Measurements from ENCODE around the gene DCTN1. TPM values are rescaled to one million over a fixed set of nuclear protein-coding genes. Genes with fewer than 3 reads are reported as not detected.
"Not testable (repeated sequence)": the region's sequence is repeated elsewhere in the genome, so short reads cannot be mapped to it uniquely, and the experiment has no call there.

Gene DCTN1
- total RNA-seq, 4 donors from 2014 or later = 85.3 to 191 (median 121) TPM

DNA sequence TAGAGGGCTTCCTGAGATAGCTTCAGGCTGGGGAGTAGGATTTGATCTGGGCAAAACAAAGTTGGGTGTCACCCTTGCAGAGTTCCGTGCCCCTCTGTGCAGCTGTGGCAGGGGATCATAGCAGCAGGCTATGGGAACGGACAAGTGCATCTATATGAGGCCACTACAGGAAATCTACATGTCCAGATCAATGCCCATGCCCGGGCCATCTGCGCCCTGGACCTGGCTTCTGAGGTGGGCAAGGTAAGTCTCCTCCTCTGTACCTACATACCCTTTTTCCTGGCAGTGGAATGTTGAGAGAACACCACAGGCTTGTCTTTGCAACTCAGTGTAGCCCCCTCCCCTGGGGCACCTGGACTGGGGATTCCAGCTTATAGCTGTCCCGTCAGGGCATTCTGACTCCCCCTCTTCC lies 44.9 kb upstream of the DCTN1 start:
- TF ChIP-seq, protein P1, sequence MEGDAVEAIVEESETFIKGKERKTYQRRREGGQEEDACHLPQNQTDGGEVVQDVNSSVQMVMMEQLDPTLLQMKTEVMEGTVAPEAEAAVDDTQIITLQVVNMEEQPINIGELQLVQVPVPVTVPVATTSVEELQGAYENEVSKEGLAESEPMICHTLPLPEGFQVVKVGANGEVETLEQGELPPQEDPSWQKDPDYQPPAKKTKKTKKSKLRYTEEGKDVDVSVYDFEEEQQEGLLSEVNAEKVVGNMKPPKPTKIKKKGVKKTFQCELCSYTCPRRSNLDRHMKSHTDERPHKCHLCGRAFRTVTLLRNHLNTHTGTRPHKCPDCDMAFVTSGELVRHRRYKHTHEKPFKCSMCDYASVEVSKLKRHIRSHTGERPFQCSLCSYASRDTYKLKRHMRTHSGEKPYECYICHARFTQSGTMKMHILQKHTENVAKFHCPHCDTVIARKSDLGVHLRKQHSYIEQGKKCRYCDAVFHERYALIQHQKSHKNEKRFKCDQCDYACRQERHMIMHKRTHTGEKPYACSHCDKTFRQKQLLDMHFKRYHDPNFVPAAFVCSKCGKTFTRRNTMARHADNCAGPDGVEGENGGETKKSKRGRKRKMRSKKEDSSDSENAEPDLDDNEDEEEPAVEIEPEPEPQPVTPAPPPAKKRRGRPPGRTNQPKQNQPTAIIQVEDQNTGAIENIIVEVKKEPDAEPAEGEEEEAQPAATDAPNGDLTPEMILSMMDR (IDR thresholded peaks at IDR 0.05) = no peak
- no peaks in the 10 kb centered on the region for H3K27me3 ChIP-seq
- DNase-seq = no peak
- no peak overlapping the region for H3K4me3 ChIP-seq
- H3K4me1 ChIP-seq = peaks cover 0 to 12% (median under 1%) of the 10 kb centered on the region in 4 donors
- H3K9me3 ChIP-seq = no peaks in the 10 kb centered on the region
- peak overlapping the region in 2 of 4 donors; percentile 46 to 75 for H3K27ac ChIP-seq
- peaks cover 0 to 46% (median 0%) of the 10 kb centered on the region in 3 donors for H3K36me3 ChIP-seq

DNA sequence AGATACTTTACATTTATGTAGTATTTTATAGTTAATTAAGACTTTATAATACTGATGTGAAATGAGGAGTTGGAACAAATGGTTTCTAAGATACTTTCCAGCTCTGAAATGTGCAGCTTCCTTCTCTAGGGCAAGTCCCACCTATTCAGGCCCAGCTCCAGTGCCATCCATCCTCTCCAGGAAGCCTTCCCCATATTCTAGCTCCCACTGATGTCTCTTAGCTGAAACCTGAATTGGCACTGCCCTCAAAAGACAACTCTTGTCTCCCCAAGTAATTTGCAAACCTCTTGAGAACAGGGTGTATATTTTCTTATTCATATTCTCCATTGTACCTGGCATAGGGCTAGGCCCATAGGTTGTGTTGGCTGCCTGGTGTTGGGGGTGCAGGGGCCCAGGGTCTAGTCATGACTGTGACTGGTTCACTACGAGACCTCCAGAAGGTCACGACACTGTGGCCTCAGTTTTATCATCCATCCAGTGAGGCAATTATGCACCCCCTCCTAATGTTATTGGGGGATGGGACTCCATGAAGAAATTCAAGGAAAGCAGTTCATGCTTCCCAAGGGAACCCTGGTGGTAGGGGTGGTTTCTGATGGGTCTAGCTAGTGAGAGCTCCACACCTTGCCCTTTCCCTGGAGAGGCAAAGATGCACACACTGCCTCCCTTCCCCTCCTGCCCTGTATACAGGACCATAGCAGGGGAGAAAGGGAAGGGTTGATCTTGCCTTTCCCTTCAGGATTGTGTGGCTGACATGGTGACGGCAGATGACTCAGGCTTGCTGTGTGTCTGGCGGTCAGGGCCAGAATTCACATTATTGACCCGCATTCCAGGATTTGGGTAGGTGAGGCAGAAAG lies 44.3 kb upstream of the DCTN1 start:
- Histone ChIP-seq H3K4me1 (peaks cover 0 to 10% (median 0%) of the 10 kb centered on the region in 4 donors), H3K9me3 (no peaks in the 10 kb centered on the region), H3K4me3 (no peak overlapping the region), H3K27ac (no peak overlapping the region), H3K27me3 (no peaks in the 10 kb centered on the region), H3K36me3 (peaks cover 0 to 43% (median 0%) of the 10 kb centered on the region in 3 donors)
- TF ChIP-seq POLR2A (IDR thresholded peaks at IDR 0.05) = no peak
- TF ChIP-seq, protein P1 (IDR thresholded peaks at IDR 0.05) = no peak
- DNase-seq = no peak

DNA sequence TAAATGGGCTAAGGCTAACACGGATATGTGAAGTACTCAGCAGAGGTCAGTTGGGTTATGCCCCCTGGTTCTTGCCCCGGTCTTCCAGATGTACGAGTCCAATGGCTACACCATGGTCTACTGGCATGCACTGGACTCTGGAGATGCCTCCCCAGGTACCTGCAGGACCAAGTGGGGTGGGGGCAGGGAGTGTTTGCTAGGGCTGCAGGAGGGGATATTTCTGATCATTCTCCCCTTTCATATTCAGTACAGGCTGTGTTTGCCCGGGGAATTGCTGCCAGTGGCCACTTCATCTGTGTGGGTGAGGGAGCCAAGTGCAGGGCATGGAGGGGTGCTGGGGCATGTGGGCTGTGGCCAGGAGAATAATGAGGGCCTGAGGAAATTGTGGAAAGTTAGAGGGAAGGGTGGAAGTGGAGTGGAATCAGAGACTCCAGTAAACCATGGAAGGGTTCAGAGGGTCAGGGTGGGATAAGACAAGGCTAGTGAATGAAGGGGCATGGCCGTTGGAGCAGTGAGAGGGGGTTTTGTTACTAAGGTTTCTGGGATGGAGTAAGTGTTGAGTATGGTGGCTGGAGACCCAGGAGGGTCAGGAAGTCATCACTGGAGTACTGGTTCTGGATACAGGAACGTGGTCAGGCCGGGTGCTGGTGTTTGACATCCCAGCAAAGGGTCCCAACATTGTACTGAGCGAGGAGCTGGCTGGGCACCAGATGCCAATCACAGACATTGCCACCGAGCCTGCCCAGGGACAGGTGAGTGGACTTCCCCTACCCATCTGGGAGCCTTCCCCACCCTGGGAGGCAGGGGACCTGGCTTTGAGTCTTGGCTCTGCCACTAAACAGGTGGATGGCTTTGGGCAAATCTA lies 43.4 kb upstream of the DCTN1 start:
- TF ChIP-seq, protein P1 (IDR thresholded peaks at IDR 0.05) = no peak
- no peak for TF ChIP-seq POLR2A (IDR thresholded peaks at IDR 0.05)
- Histone ChIP-seq H3K4me1 (peaks cover 0 to 4% (median 0%) of the 10 kb centered on the region in 4 donors), H3K36me3 (peaks cover 0 to 34% (median 0%) of the 10 kb centered on the region in 3 donors), H3K9me3 (no peaks in the 10 kb centered on the region), H3K4me3 (no peak overlapping the region), H3K27me3 (no peaks in the 10 kb centered on the region), H3K27ac (no peak overlapping the region)
- no peak for DNase-seq

DNA sequence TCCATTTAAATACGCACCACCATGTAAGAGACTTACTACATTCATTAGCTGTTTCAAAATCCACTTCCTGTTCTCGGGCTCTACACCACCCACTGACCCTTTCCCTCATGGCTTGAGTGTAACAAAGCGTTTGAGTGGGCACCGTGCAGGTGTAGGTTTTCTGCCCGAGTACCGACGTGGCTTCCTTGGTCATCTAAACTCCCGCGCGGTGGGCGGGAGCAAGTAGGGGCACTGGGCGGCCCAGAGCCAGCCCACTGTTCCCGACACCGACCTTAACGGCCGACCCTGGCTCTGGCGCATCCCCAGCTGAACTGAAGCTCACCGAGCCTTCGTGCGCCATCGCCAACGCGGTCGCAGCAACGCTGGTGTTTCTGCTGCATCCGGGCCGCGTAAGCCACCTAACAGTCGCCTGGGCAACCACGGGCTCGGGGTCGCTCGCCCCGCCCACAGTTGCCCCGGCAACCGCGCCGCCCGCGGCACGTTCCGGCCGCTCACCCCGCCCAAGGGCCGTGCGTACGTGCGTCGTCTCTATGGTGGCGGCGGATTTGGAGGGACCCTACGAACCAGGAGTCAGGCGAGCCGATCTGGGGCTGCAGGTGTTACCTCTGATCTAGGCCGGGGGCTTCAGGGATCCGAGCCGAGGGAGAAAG lies 41.2 kb upstream of the DCTN1 start, which contains the start of the genes C2orf81 and WDR54:
Gene C2orf81, minus strand, starts transcription at position 399 of the 650 bp plus-strand sequence. Its CDS starts 59 bp downstream, at position 340.
Gene WDR54, plus strand, starts transcription at position 510 of the 650 bp plus-strand sequence. CDS start 424 bp downstream, outside the sequence.
- H3K27ac ChIP-seq = peak within 1 kb of the TSS; percentile 58 to 82 (median 72)
- H3K4me1 ChIP-seq = peaks cover 0 to 4% (median 0%) of the 10 kb centered on the region in 4 donors
- H3K4me3 ChIP-seq = peak within 1 kb of the TSS; percentile 61 to 69 (median 62)
- TF ChIP-seq POLR2A (IDR thresholded peaks at IDR 0.05) = no peak
- TF ChIP-seq, protein P1 (IDR thresholded peaks at IDR 0.05) = no peak
- H3K27me3 ChIP-seq = no peaks in the 10 kb centered on the region
- H3K36me3 ChIP-seq = peaks cover 0 to 14% (median 0%) of the 10 kb centered on the region in 3 donors
- DNase-seq = peak; percentile 88 to 96 (median 92)
- H3K9me3 ChIP-seq = no peaks in the 10 kb centered on the region

DNA sequence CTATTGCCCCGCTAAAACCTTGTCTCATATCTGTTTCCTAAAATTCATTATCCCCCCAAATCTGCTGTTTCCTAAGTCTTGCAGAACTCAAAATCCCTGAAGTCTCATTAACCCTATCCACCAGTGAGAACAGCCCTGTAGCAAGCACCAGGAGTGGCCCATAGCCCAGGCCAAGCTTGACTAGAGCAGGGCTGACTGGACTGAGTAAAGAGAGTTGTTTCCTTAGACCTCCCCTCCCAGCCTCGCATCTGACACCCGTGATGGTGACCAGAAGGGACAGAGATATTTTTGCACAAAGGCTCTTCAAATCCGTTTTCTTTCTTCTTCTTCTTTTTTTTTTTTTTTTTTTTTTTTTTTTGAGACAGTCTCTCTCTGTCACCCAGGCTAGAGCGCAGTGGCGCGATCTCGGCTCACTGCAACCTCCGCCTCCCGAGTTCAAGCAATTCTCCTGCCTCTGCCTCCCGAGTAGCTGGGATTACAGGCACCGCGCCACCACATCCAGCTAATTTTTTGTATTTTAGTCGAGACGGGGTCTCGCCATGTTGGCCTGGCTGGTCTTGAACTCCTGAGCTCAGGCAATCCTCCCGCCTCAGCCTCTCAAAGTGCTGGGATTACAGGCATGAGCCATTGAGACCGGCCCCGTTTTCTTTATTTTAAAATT lies 40.5 kb upstream of the DCTN1 start:
- not testable (repeated sequence) for DNase-seq
- Histone ChIP-seq H3K27ac (peak overlapping the region in 2 of 4 donors; percentile 58 to 82), H3K4me3 (peak overlapping the region in 2 of 4 donors; percentile 63 to 69)

More for the DNA sequence above, 40.5 kb upstream of the DCTN1 start:
- H3K4me1 ChIP-seq, H3K9me3 ChIP-seq, H3K36me3 ChIP-seq, H3K27me3 ChIP-seq: not testable (repeated sequence)

Data from Peyer's patch (tissue), 4 donors.